Psoas muscle (tissue), 8 donors: ENCODE data around the gene SPDYE2B. TPM values are rescaled to one million over a fixed set of nuclear protein-coding genes. Genes with fewer than 3 reads are reported as not detected.
"Not testable (repeated sequence)": the region's sequence is repeated elsewhere in the genome, so short reads cannot be mapped to it uniquely, and the experiment has no call there.

Experiments used
- ATAC-seq, 4 donors: fragments of 200-7000 bp; cut with Tn5 transposase; one replicate each; pipeline ENCODE4 v1.9.1; 2020; ENCODE audit warnings: moderate library complexity in 3 of 4, mild to moderate bottlenecking in 2 of 4
- DNase-seq, 2 donors: peaks; one replicate each; pipeline ENCODE4 v3.0.0-alpha.2; 2020
- H3K27ac ChIP-seq: fragments of 200-600 bp; one replicate; pipeline ENCODE4 v1.8.0; 2022
- H3K27me3 ChIP-seq, 3 donors: fragments of 200-600 bp in 1 of 3; one replicate each; pipeline versions ENCODE4 v1.6.1 to v1.8.0; 2013 to 2022; ENCODE audit warnings: low read length in 2 of 3, mild to moderate bottlenecking in 2 of 3, moderate library complexity in 1 of 3; ENCODE audit not compliant: insufficient read depth in 3 of 3
- H3K36me3 ChIP-seq, 2 donors: fragments of 200-600 bp in 1 of 2; one replicate each; pipeline versions ENCODE4 v1.6.1 to v1.8.0; 2013 to 2022; ENCODE audit warnings: low read depth in 1 of 2, mild to moderate bottlenecking in 1 of 2, moderate library complexity in 1 of 2; ENCODE audit not compliant: insufficient read depth in 1 of 2
- H3K4me1 ChIP-seq: fragments of 200-600 bp; one replicate; pipeline ENCODE4 v1.8.0; 2022
- H3K4me3 ChIP-seq: fragments of 200-600 bp; one replicate; pipeline ENCODE4 v1.8.0; 2022; ENCODE audit warnings: mild to moderate bottlenecking
- H3K9me3 ChIP-seq: fragments of 200-600 bp; one replicate; pipeline ENCODE4 v1.8.0; 2022
- WGBS, 3 donors: extraction: QIAGEN DNeasy Blood & Tissue Kit; methylation state at CpG; one replicate each; pipeline versions ENCODE4 v1.1.6 to v1.1.7; 2013; 5-methylcytosine and 5-hydroxymethylcytosine counted together
- intact Hi-C, 2 donors: fragments of 100-400 bp; cut with DNase I; formaldehyde crosslinking; loops; one replicate each; pipeline versions ENCODE4 v1.11.0 to v1.14.2; 2022
- polyA plus RNA-seq, 3 donors: library from polyadenylated mRNA; stranded (reverse); fragments of 200-250 nt; gene quantifications; one replicate each; pipeline ENCODE4 v1.2.3, GENCODE V29; 2013
- total RNA-seq, 4 donors: library from RNA; stranded (reverse); fragmentation: NEBNext Ultra II Directional in 2 of 4; extraction: Animal tissue kit (Norgen Biotek cat#: 25700) in 2 of 4; gene quantifications; one replicate each; pipeline versions ENCODE4 v1.2.1 to v1.2.4, GENCODE V29; 2021 to 2023
- donor health status: healthy with polysubstance abuse.
- donor health status: DM: no; HTN: no; CAD: no; lungs with moderate emphysema.
- donor health status: Bipolar disorder and iron deficiency.
- donor health status: healthy.
- donor health status: DM: yes; HTN: yes; CAD: no.
- donor health status: DM: no; HTN: no; CAD: no.
- donor health status: DM: no; HTN: no; CAD: no.
- donor health status: DM: yes; HTN: yes; CAD: no.

The SPDYE2B gene
- total and polyA plus RNA-seq, 7 donors, result not detected

DNA sequence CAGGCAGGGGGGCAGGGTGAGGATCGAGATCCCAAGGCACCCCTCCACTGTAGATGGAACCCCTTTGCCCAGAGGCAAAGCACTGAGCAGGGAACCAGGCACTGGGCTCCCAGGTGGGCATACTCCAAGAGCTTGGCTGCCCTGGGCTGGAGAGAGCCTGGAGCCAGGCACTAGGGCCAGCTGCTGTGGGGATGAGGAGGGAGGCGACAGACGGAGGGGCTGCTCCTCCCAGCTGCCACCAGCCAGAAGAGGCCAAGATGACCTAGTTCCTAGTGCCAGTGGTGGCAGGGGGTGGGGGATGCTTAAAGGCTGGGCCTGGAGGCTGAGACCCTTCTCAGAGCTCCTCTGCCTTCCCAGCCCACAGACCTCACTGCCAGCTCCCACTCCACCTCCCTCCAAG lies 35.2 kb upstream of the SPDYE2B start:
- H3K4me3 ChIP-seq, H3K27me3 ChIP-seq, intact Hi-C loops, DNase-seq, H3K36me3 ChIP-seq, H3K4me1 ChIP-seq, H3K27ac ChIP-seq, H3K9me3 ChIP-seq: not testable (repeated sequence)
- WGBS, 3 donors, result no CpG with 5 or more reads among the region's 3 CpGs
- ATAC-seq, result peak; percentile 24 to 59 (median 39)

DNA sequence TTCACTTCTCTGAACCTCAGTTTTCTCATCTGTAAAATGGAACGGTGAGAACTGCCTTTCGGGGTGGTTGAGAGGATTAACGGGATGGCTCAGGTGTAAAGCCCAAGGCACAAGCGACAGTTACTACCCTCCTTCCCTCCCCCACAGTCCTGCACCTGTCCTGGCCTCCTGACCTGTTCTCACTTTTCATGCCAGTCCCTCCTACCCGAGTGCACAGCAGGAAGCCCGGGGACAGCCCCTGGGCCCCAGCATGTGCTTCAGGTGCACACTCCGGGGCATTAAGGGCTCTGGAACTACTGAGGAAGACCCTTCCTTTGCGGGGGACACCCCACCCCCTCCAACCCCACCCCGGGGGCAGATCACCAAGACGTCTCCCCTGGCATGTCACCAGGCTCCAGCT lies 34.2 kb upstream of the SPDYE2B start:
- H3K9me3 ChIP-seq, H3K4me3 ChIP-seq, H3K4me1 ChIP-seq, DNase-seq, H3K27me3 ChIP-seq, intact Hi-C loops, H3K36me3 ChIP-seq, H3K27ac ChIP-seq: not testable (repeated sequence)
- no CpG with 5 or more reads among the region's 10 CpGs for WGBS, 3 donors
- peak in 3 of 4 donors; percentile 2 to 52 (median 12) for ATAC-seq

DNA sequence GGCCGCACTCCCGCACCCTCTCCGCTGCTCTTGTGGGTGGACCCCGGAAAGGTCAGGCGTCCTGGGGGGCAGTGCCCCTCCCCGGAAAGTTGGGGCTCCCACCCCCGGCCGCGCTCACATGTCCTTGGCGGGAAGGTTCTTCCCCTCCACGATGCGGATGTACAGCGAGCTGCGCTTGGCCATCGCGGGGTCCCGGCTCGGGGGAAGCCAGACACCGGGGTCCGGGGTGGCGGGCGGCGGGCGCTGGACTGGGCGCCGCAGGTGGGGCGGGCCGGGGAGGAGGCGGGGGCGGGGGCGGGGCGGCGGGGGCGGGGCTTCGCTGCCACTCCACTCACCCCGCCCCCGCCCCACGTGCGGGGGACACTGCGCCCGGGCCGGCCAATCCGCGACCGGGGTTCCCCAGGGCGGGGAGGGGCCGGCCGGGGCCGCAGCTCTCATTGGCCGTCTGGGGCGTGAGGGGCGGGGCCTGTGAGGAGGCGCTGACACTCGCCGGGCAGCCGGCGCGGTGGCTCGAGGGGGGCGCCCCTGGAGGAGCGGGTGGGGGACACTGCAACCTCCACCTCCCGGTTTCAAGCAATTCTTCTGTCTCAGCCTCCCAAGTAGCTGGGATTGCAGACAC lies 33.5 kb upstream of the SPDYE2B start, which contains the start of gene RASA4:
Gene RASA4, minus strand, starts transcription at position 250 of the 619 bp plus-strand sequence. Its CDS starts 67 bp downstream, at position 183.
- Histone ChIP-seq H3K27ac (peak within 1 kb of the TSS; percentile 80), H3K4me3 (peak within 1 kb of the TSS; percentile 61)
- peak; percentile 53 to 73 for DNase-seq
- H3K36me3 ChIP-seq, intact Hi-C loops, H3K27me3 ChIP-seq, H3K4me1 ChIP-seq, H3K9me3 ChIP-seq: not testable (repeated sequence)
- ATAC-seq, result peak; percentile 69 to 76 (median 72)
- 0 to 1% (median 1%) methylated on average over 11 to 22 of the region's 62 CpGs for whole genome bisulfite sequencing, 3 donors

DNA sequence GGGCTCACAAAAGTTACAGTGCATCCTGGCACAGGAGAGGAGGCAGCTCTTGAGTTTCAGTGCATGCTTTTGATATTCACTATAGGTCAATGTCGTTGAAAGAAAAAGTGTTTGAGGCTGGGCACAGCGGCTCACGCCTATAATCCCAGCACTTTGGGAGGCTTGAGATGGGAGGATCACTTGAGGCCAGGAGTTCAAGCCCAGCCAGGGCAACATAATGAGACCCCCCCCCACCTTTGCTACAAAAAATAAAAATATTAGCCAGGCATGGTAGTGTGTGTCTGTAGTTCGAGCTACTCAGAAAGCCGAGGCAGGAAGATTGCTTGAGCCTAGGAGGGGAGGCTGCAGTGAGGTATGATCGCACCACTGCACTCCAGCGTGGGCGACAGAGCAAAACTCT lies 32.0 kb upstream of the SPDYE2B start:
- DNase-seq, H3K4me1 ChIP-seq, intact Hi-C loops, H3K27ac ChIP-seq, H3K4me3 ChIP-seq, H3K9me3 ChIP-seq, ATAC-seq, H3K27me3 ChIP-seq, H3K36me3 ChIP-seq: not testable (repeated sequence)
- 80 to 89% (median 83%) methylated on average over 3 to 5 of the region's 8 CpGs for WGBS, 3 donors

DNA sequence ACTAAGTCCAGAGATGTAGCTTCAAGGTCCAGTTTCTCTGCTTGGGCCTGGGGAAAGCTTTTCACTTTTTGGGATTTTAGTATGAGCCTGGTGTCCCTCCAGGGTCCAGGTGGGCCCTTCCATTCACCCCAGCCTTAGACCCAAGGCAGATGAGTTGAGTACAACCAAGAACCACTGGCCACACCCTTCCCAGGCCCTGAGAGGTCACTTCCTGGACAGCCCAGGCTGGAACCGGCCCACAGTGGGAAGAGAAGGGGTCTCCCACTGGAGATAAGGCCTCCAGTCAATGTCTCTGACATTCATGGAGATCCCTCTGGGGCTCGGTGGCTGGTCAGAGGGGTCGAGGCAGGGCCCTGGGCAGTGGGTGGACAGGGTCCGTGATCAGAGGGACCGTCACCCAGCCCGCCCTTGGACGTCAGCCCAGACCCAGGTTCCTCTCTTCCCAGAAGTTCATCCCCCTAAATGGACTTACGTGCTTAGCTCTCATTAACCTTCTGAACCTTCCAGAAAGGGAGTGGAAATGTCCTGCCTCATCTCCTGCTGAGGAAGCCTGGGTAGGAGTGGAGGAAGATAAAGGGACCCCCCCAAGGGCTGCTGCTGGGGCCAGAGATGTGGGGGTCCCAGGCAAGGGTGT lies 22.7 kb upstream of the SPDYE2B start:
- H3K9me3 ChIP-seq, H3K36me3 ChIP-seq, H3K27me3 ChIP-seq, DNase-seq, H3K27ac ChIP-seq, H3K4me3 ChIP-seq, intact Hi-C loops, H3K4me1 ChIP-seq: not testable (repeated sequence)
- ATAC-seq, result peak in 3 of 4 donors; percentile 11 to 18 (median 12)
- no CpG with 5 or more reads among the region's 8 CpGs for WGBS, 3 donors

DNA sequence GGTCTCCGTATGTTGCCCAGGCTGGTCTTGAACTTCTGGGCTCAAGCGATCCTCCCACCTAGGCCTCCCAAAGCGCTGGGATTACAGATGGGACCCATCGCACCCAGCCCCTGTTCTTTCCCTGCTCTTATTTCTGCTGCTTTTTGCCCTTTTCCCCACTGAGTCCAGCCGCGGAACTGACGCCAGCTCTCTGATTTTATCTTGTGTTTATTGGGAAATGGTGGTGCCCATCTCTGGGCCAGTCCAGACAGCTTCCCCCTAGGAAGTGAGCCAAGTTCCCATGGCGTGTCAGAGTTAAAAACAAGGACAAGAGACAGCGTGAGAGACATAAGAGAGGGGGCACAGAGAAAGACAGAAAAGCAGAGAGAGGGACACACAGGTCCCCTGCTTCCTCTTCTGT lies 19.5 kb upstream of the SPDYE2B start:
- H3K27me3 ChIP-seq, intact Hi-C loops, H3K4me3 ChIP-seq, H3K36me3 ChIP-seq, ATAC-seq, H3K4me1 ChIP-seq, H3K9me3 ChIP-seq, H3K27ac ChIP-seq: not testable (repeated sequence)
- WGBS, 3 donors, result 75 to 86% (median 79%) methylated on average over 4 to 7 of the region's 9 CpGs
- peak in 1 of 2 donors; percentile 9 for DNase-seq

DNA sequence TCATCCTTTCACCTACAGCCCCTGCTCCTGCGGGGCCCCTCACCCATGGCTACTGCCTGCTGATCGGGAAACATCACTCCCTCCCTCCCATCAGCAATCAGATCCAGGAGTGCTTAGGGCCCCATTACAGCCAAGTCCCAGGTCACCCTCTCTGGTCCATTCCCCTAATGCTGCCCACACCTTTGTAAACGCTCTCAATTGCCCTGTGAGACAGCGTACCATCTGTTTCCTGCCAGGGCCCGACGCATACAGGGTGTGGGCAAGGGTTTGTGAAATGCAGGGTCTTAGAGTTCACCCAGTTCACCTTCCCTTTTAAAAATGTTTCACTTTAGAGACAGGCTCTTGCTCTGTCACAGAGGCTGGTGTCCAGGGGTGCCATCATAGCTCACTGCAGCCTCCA lies 15.8 kb upstream of the SPDYE2B start:
- H3K36me3 ChIP-seq, H3K27me3 ChIP-seq, H3K4me1 ChIP-seq, DNase-seq, H3K9me3 ChIP-seq, intact Hi-C loops, H3K4me3 ChIP-seq, ATAC-seq, H3K27ac ChIP-seq: not testable (repeated sequence)
- WGBS, 3 donors, result 82 to 90% (median 82%) methylated on average over 2 of the region's 6 CpGs

DNA sequence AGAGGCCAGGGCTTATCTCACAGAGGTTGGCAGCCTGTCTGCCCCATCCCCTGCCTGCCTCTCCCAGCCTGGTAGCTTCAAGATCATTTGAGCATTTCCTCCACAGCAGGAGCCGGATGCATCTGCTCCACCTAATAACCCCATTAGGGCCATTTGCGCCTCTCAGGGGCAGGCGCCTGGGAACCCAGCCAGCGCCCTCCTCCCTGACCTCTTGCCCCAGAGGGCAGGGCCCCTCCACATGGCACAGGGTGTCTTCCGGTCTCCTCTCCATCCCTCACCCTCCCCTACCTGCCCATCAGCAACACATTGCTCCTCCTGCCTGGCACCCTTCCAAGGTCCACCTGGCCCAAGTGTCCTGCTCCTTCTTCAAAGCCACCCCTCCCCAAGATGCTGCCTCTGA lies 14.8 kb upstream of the SPDYE2B start:
- DNase-seq, H3K27ac ChIP-seq, H3K4me3 ChIP-seq, intact Hi-C loops, H3K4me1 ChIP-seq, H3K36me3 ChIP-seq, H3K9me3 ChIP-seq, H3K27me3 ChIP-seq: not testable (repeated sequence)
- WGBS, 3 donors, result 84 to 91% methylated on average over 3 of the region's 5 CpGs; no CpG with 5 or more reads in 1 of the 3 donors
- ATAC-seq, result peak in 3 of 4 donors; percentile 6 to 22 (median 14)

DNA sequence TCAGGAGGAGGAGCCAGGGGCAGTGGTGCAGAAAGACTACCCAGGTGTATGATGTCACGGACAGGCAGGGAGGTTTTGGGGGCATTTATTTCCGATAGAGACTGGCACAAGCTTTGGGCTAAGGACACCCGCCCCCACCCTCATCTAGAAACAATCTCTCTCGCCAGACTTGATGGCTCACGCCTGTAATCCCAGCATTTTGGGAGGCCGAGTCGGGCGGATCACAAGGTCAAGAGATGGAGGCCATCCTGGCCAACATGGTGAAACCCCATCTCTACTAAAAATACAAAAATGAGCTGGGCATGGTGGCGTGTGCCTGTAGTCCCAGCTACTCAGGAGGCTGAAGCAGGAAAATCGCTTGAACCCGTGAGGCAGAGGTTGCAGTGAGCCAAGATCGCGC lies 13.2 kb upstream of the SPDYE2B start:
- WGBS, 3 donors, result 91 to 93% (median 92%) methylated on average over 7 to 9 of the region's 13 CpGs
- DNase-seq, result peak in 1 of 2 donors; percentile 14
- intact Hi-C loops, H3K4me3 ChIP-seq, H3K27ac ChIP-seq, H3K4me1 ChIP-seq, H3K27me3 ChIP-seq, H3K9me3 ChIP-seq, H3K36me3 ChIP-seq, ATAC-seq: not testable (repeated sequence)

DNA sequence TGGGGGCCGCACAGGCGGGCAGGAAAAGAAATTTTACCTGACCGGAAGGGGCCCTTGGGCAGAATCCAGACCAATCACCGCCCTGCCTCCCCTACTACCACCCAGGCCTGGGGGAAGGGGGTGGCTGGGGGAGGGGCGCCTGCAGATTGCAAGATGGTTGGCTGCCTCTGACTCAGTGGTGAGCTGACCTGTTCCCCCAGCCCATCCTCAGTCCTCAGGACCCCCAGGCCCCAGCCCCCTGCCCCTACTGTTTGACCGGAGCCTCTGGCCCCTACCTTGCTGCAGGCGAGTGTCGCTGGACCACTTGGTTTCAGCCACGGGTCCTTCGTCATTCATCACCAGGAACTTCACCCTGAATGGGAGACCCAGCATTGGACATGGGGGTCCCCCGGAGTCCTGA lies 11.3 kb upstream of the SPDYE2B start:
- H3K27me3 ChIP-seq, H3K4me1 ChIP-seq, H3K27ac ChIP-seq, H3K9me3 ChIP-seq, intact Hi-C loops, H3K36me3 ChIP-seq, H3K4me3 ChIP-seq: not testable (repeated sequence)
- ATAC-seq (peak; percentile 11 to 39 (median 18)), DNase-seq (peak; percentile 7 to 41)
- WGBS, 3 donors, result 92 to 96% (median 94%) methylated on average over 6 to 8 of the region's 11 CpGs

DNA sequence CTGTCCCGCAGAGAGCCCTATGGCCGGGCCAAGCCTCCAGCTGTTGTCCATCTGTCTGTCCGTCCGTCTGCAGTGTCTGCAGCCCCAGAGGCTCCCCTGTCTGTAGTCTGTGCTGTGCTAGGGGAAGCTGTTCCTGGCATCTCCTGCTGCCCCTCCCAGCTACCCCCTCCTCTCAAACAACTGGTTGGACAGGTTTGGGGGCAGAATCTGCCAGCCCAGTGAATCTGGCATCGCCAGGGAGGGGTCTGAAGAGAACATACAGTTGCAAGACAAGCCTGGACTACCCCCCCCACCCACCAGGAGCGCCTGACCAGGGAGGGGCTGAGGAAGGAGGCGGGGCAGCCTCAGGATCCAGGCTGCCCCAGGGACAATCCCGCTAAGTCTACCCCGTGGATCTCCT lies 7.4 kb upstream of the SPDYE2B start, which contains the start of gene UPK3BL1:
Gene UPK3BL1, minus strand, starts transcription at position 101 of the 400 bp plus-strand sequence. Its CDS starts 50 bp downstream, at position 51.
- H3K27ac ChIP-seq, H3K9me3 ChIP-seq, H3K36me3 ChIP-seq, DNase-seq, H3K4me3 ChIP-seq, H3K4me1 ChIP-seq, intact Hi-C loops, H3K27me3 ChIP-seq: not testable (repeated sequence)
- peak in 2 of 4 donors; percentile 28 to 30 for ATAC-seq
- WGBS, 3 donors, result no CpG with 5 or more reads among the region's 9 CpGs
